HG03575 (cell line): ENCODE measurements around the gene DNAJC19.

Source experiments
- ATAC-seq: cut with Tn5 transposase; IDR thresholded peaks from one replicate; pipeline ENCODE4 v1.9.1; 2021; ENCODE audit not compliant: unreplicated experiment, insufficient number of reproducible peaks, low FRiP score; ENCODE audit errors: extremely low read depth

DNAJC19 gene

GRCh38 chr3:180970931-180971330, 18.6 kb downstream of the DNAJC19 start:
- no peak for ATAC-seq

- ATAC-seq: no peak
Measured at GRCh38 chr3:180962530-180962929, 27.0 kb downstream of the DNAJC19 start.

- no peak for ATAC-seq
Measured at GRCh38 chr3:180961552-180961951, 28.0 kb downstream of the DNAJC19 start.

GRCh38 chr3:180961087-180961486, 28.4 kb downstream of the DNAJC19 start:
- no peak for ATAC-seq

GRCh38 chr3:180959691-180960090, 29.8 kb downstream of the DNAJC19 start:
- ATAC-seq: no peak

GRCh38 chr3:180947761-180948390, 41.7 kb downstream of the DNAJC19 start:
- no peak for ATAC-seq

GRCh38 chr3:180940826-180941225, 48.7 kb downstream of the DNAJC19 start:
- no peak for ATAC-seq

GRCh38 chr3:180934638-180935037, 54.9 kb downstream of the DNAJC19 start:
- no peak for ATAC-seq
